ENCODE data around the gene ILK.

Gene ILK

GRCh38 chr11:6617315-6617781 is 13.8 kb downstream of the ILK start:
- H3K4me3 ChIP-seq (ENCODE audit: low read depth, low read length), result peak overlapping the region; percentile 96
- no peak for TF ChIP-seq CTCF (IDR thresholded peaks at IDR 0.05; ENCODE audit: low read depth, low read length)

- peak overlapping the region; percentile 96 for H3K4me3 ChIP-seq (ENCODE audit: low read depth, low read length)
- no peak for TF ChIP-seq CTCF (IDR thresholded peaks at IDR 0.05; ENCODE audit: low read depth, low read length)
These were observed 14.8 kb downstream of the ILK start for GRCh38 chr11:6618117-6619003.

- TF ChIP-seq CTCF (IDR thresholded peaks at IDR 0.05; ENCODE audit: low read depth, low read length), result no peak
- peak within 1 kb of the TSS; percentile 96 for H3K4me3 ChIP-seq (ENCODE audit: low read depth, low read length)
These were observed 15.6 kb downstream of the ILK start, which contains the start of gene TPP1 for GRCh38 chr11:6619004-6619745. Gene TPP1, minus strand, starts transcription at chr11:6619422. Its CDS starts 22 bp downstream, at chr11:6619400.

GRCh38 chr11:6620636-6621035 is 17.1 kb downstream of the ILK start:
- no peak for TF ChIP-seq CTCF (IDR thresholded peaks at IDR 0.05; ENCODE audit: low read depth, low read length)
- H3K4me3 ChIP-seq (ENCODE audit: low read depth, low read length), result no peak overlapping the region

- no peak overlapping the region for H3K4me3 ChIP-seq (ENCODE audit: low read depth, low read length)
- TF ChIP-seq CTCF (IDR thresholded peaks at IDR 0.05; ENCODE audit: low read depth, low read length), result no peak
These were observed 18.2 kb downstream of the ILK start for GRCh38 chr11:6621711-6622211.

GRCh38 chr11:6622261-6623171 is 18.9 kb downstream of the ILK start:
- no peak overlapping the region for H3K4me3 ChIP-seq (ENCODE audit: low read depth, low read length)
- no peak for TF ChIP-seq CTCF (IDR thresholded peaks at IDR 0.05; ENCODE audit: low read depth, low read length)

All from WI38 (cell line).